ENCODE measurements around the gene AOPEP. TPM values are rescaled to one million over a fixed set of nuclear protein-coding genes. Genes with fewer than 3 reads are reported as not detected.

AOPEP gene
- total RNA-seq, 1 donor from 2014 or later = 79.7 TPM

DNA sequence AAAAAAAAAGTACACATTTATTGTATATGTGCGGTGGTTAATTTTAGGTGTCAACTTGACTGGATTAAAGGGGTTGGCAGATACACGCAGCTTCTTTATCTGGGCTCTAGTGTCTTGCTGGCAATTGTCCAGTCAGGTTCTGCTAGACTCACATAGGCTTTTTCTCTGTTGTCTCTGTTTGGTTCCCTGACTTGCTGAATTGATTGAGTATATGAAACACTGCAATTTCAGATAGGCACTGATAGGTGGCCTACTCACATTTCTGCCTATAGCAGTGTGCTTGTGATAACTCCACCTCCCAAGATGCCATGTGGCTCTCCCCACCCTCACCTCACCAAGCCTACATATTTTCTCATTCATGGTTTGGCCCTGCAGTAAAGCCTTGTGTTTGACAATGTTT lies 52.5 kb downstream of the AOPEP start:
- no peaks in the 10 kb centered on the region for H3K36me3 ChIP-seq
- intact Hi-C loops (cut with DNase I) = loop anchor here (10.0 kb wide), 1 partner anchor 94 kb away; no protein-coding TSS in a partner anchor
- TF ChIP-seq, protein P1, sequence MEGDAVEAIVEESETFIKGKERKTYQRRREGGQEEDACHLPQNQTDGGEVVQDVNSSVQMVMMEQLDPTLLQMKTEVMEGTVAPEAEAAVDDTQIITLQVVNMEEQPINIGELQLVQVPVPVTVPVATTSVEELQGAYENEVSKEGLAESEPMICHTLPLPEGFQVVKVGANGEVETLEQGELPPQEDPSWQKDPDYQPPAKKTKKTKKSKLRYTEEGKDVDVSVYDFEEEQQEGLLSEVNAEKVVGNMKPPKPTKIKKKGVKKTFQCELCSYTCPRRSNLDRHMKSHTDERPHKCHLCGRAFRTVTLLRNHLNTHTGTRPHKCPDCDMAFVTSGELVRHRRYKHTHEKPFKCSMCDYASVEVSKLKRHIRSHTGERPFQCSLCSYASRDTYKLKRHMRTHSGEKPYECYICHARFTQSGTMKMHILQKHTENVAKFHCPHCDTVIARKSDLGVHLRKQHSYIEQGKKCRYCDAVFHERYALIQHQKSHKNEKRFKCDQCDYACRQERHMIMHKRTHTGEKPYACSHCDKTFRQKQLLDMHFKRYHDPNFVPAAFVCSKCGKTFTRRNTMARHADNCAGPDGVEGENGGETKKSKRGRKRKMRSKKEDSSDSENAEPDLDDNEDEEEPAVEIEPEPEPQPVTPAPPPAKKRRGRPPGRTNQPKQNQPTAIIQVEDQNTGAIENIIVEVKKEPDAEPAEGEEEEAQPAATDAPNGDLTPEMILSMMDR (IDR thresholded peaks at IDR 0.05) = no peak

DNA sequence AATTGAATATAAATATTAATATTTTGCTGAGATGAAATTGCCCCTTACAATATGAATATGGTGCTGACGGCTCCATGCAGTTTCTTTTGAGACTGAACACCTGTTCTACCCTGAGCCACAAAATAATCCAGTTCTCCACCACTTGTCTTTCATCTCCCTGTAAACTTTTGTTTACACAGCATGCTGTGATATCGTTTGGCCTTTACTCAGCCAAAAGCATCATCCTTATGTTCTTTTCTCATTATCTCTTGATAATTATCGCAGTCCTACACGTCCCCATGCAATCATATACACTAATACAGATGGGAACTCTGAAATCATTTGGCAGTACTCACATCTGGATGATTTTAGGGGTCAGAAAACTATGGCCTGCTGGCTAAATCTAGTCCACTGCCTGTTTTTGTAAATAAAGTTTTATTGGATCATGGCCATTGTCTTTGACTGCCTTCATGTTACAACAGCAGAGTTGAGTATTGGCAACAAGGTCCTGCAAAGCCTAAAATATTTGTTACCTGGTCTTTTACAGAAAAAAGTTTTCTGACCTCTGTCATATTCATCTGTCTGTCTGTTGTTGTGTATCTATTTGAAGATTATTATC lies 53.3 kb downstream of the AOPEP start:
- no peaks in the 10 kb centered on the region for H3K9me3 ChIP-seq
- intact Hi-C loops (cut with DNase I) = loop anchor here (10.0 kb wide), 2 partner anchors 95 to 345 kb away; no protein-coding TSS in a partner anchor
- no peak overlapping the region for H3K27ac ChIP-seq

More for the DNA sequence above, 52.5 kb downstream of the AOPEP start:
- peaks cover 7% of the 10 kb centered on the region for H3K4me1 ChIP-seq
- no peak for ATAC-seq
- DNase-seq = no peak
- no peaks in the 10 kb centered on the region for H3K27me3 ChIP-seq
- H3K9me3 ChIP-seq = no peaks in the 10 kb centered on the region
- H3K4me3 ChIP-seq = no peak overlapping the region
- H3K27ac ChIP-seq = no peak overlapping the region

DNA sequence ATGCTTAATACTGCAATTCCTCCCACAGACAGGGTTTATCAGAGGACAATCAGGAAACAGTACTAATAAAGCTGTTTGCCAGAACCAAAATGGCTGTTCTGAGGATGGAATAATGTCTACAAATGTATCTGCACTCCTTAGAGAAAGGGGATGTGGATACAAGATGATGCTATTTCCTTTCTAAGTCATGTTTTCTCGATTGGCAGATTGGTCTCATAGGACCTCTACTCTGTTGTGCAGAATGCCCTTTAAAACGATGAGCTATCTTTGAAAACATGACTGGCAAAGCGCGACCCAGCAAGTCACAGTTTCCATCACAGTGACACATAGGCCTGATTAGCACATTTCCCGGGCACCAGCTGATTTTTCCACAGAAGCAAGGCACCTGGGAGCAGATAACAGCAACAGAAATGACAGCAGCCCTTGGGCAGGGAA lies 54.0 kb downstream of the AOPEP start:
- no peak for DNase-seq
- Histone ChIP-seq H3K36me3 (no peaks in the 10 kb centered on the region), H3K4me3 (no peak overlapping the region), H3K27me3 (no peaks in the 10 kb centered on the region), H3K9me3 (no peaks in the 10 kb centered on the region), H3K27ac (no peak overlapping the region), H3K4me1 (peaks cover 7% of the 10 kb centered on the region)
- TF ChIP-seq, protein P1 (IDR thresholded peaks at IDR 0.05) = no peak
- intact Hi-C loops (cut with DNase I) = loop anchor here (10.0 kb wide), 1 partner anchor 344 kb away; no protein-coding TSS in a partner anchor
- no peak for ATAC-seq

More for the DNA sequence above, 53.3 kb downstream of the AOPEP start:
- Histone ChIP-seq H3K27me3 (no peaks in the 10 kb centered on the region), H3K4me3 (no peak overlapping the region), H3K4me1 (peaks cover 7% of the 10 kb centered on the region), H3K36me3 (no peaks in the 10 kb centered on the region)
- DNase-seq (no peak), ATAC-seq (no peak)
- TF ChIP-seq, protein P1 (IDR thresholded peaks at IDR 0.05) = no peak

DNA sequence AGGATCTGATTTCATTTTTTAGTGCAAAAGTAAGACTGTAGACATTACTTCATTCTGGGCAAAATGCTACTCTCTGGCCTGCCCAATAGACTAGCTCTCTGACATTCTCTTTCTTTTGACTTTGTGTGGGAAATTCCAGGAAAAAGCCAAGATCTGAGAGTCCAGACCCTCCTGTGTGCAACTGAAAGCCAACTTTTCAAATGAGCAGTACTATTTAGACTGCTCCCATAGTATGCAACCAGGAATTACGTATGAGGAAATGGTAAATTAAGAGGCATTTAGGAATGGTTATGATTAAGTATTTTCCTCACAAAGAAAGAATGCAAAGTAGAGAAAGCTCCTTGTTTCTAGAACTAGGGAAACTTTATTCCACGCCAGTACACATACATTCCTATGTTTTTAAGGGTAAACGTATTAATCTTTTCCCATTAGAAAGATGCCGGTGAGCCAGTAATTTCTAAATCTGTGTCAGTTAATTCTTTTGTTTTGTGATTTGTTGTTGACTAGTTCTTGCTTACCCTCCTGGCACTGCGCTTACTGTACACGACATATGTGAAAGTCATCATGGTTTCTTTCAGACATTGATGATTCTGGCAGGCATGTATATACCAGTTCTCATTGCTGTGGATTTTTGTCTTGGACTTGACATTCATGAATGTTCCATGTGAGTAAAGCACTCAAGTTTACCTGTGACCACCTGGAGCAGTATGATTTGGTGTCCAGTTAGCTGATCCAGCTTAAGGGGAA lies 56.0 kb downstream of the AOPEP start:
- TF ChIP-seq, protein P1 (IDR thresholded peaks at IDR 0.05) = no peak
- Histone ChIP-seq H3K9me3 (no peaks in the 10 kb centered on the region), H3K27ac (no peak overlapping the region), H3K4me3 (no peak overlapping the region), H3K27me3 (no peaks in the 10 kb centered on the region), H3K36me3 (no peaks in the 10 kb centered on the region), H3K4me1 (peaks cover 7% of the 10 kb centered on the region)
- DNase-seq (no peak), ATAC-seq (no peak)
- intact Hi-C loops (cut with DNase I) = loop anchor here (10.0 kb wide), 1 partner anchor 342 kb away; no protein-coding TSS in a partner anchor

DNA sequence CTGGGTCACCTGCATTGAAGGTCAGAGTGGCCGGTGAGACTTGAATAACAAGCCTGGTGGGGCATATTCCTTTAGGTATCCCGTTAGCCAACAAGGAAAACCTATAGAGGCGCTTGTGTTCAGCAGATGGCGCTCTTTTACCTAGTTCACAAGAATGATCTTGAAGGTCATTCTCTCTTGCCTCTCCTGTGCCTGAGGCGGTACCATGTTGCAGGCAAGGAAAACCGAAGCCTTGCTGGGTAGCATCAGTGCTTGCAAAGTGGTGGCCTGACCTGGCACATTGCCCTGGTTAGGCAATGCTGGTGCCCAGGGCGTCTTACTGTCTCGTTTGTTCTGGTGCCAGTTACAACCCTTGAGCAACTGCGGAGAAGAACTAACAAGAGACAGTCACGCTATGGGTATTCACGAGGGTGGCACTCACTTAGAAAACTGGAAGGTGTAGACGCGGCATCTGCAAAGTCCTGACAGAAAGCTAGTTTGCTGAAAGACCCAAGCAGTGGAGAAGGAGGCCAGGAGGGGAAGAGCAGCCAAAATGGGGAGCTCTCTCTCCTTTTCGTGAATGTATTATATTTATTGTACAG lies 56.7 kb downstream of the AOPEP start:
- TF ChIP-seq, protein P1 (IDR thresholded peaks at IDR 0.05) = peak; percentile 73
- no peak overlapping the region for H3K4me3 ChIP-seq
- ATAC-seq = peak; percentile 98
- no peaks in the 10 kb centered on the region for H3K9me3 ChIP-seq
- peak; percentile 91 for DNase-seq
- H3K4me1 ChIP-seq = peaks cover 7% of the 10 kb centered on the region
- no peaks in the 10 kb centered on the region for H3K36me3 ChIP-seq
- intact Hi-C loops (cut with DNase I) = loop anchor here (10.0 kb wide), 1 partner anchor 342 kb away; no protein-coding TSS in a partner anchor
- H3K27ac ChIP-seq = no peak overlapping the region
- H3K27me3 ChIP-seq = no peaks in the 10 kb centered on the region

Measured in upper lobe of right lung (tissue), 1 donor.